ENCODE results near the gene CLMP.

CLMP gene

DNA sequence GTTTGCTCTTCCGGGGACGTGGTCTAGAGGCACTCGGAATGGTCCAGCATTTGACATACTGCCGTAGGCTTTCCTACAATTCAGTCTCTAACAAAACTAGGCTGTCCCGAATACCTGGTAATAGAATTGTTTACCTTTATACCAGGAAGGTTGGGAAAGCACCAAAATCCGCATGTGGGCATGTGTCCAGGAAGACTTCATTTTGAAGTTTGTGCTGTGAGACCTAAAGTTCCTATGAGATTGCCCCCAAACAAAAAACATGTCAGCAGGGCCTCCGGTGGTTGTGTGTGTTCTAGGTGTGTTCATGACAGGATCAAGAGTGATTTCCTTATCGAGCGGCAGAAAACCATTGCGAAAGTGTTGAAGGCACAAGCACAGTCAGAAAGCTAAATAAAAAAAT, 159.2 kb downstream of the CLMP start:
- H3K4me3 ChIP-seq (replicated peaks; ENCODE audit: insufficient read depth, low read length) = no peak overlapping the region
- TF ChIP-seq REST (IDR thresholded peaks at IDR 0.05; ENCODE audit: insufficient replicate concordance, low read depth) (no peak), CTCF (IDR thresholded peaks at IDR 0.05; ENCODE audit: insufficient read depth, low read length) (no peak), SPI1 (IDR thresholded peaks at IDR 0.05; ENCODE audit: borderline replicate concordance, low read depth) (no peak), POLR2AphosphoS5 (IDR thresholded peaks at IDR 0.05; ENCODE audit: low read depth) (no peak), GABPA (IDR thresholded peaks at IDR 0.05; ENCODE audit: low read depth) (no peak)
- no peaks in the 10 kb centered on the region for H3K27me3 ChIP-seq (ENCODE audit: insufficient read depth, poor library complexity, severe bottlenecking)
- no peak for DNase-seq (ENCODE audit: low read depth in 1 of 2, low spot score in 1 of 2)
- no peak overlapping the region for H3K27ac ChIP-seq (replicated peaks)

GRCh38 chr11:123034597-123034996, 160.5 kb downstream of the CLMP start:
- no peak overlapping the region for H3K4me3 ChIP-seq (replicated peaks; ENCODE audit: insufficient read depth, low read length)
- H3K27me3 ChIP-seq (ENCODE audit: insufficient read depth, poor library complexity, severe bottlenecking) = no peaks in the 10 kb centered on the region
- TF ChIP-seq GABPA (IDR thresholded peaks at IDR 0.05; ENCODE audit: low read depth) = no peak
- DNase-seq (ENCODE audit: low read depth in 1 of 2, low spot score in 1 of 2) = peak; percentile 59 to 81
- no peak overlapping the region for H3K27ac ChIP-seq (replicated peaks)

- no peak overlapping the region for H3K27ac ChIP-seq (replicated peaks)
- TF ChIP-seq SPI1 (IDR thresholded peaks at IDR 0.05; ENCODE audit: borderline replicate concordance, low read depth) = no peak
- TF ChIP-seq GABPA (IDR thresholded peaks at IDR 0.05; ENCODE audit: low read depth) = no peak
- no peak for TF ChIP-seq CTCF (IDR thresholded peaks at IDR 0.05; ENCODE audit: insufficient read depth, low read length)
- no peak for TF ChIP-seq REST (IDR thresholded peaks at IDR 0.05; ENCODE audit: insufficient replicate concordance, low read depth)
- no peak for TF ChIP-seq POLR2AphosphoS5 (IDR thresholded peaks at IDR 0.05; ENCODE audit: low read depth)
- no peaks in the 10 kb centered on the region for H3K27me3 ChIP-seq (ENCODE audit: insufficient read depth, poor library complexity, severe bottlenecking)
- H3K4me3 ChIP-seq (replicated peaks; ENCODE audit: insufficient read depth, low read length) = no peak overlapping the region
- no peak for DNase-seq (ENCODE audit: low read depth in 1 of 2, low spot score in 1 of 2)
Measured at GRCh38 chr11:123033895-123034294, 161.2 kb downstream of the CLMP start.

DNA sequence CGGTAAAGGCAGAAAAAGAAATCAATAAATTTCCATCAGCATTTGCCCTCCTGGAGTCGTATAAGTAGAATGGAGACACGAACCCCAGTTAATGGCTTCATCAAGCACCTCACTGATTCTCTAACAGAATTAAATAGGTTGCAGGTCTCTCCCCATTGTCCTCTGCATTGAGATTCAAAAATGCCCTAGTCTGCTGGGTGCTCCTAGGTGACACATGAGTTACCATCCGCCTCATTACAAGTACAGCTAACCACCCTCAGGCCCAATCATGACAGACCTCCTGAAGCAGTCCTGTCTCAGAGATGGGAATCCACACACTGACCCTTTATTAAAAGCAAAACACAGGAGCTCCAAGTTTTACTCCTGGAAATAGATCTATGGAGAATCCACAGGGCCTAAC, 164.5 kb downstream of the CLMP start:
- TF ChIP-seq POLR2AphosphoS5 (IDR thresholded peaks at IDR 0.05; ENCODE audit: low read depth) = no peak
- TF ChIP-seq REST (IDR thresholded peaks at IDR 0.05; ENCODE audit: insufficient replicate concordance, low read depth) = no peak
- TF ChIP-seq CTCF (IDR thresholded peaks at IDR 0.05; ENCODE audit: insufficient read depth, low read length) = no peak
- no peak for TF ChIP-seq SPI1 (IDR thresholded peaks at IDR 0.05; ENCODE audit: borderline replicate concordance, low read depth)
- TF ChIP-seq GABPA (IDR thresholded peaks at IDR 0.05; ENCODE audit: low read depth) = no peak
- H3K4me3 ChIP-seq (replicated peaks; ENCODE audit: insufficient read depth, low read length) = no peak overlapping the region
- DNase-seq (ENCODE audit: low read depth in 1 of 2, low spot score in 1 of 2) = no peak
- H3K27ac ChIP-seq (replicated peaks) = no peak overlapping the region
- no peaks in the 10 kb centered on the region for H3K27me3 ChIP-seq (ENCODE audit: insufficient read depth, poor library complexity, severe bottlenecking)
